Lower lobe of right lung (tissue), 2 donors: ENCODE data around the gene GRK4. TPM values are rescaled to one million over a fixed set of nuclear protein-coding genes. Genes with fewer than 3 reads are reported as not detected.

Experiments used
- ATAC-seq, 2 donors: fragments of 200-7000 bp; cut with Tn5 transposase; one replicate each; pipeline ENCODE4 v1.9.1; 2020 to 2022; ENCODE audit warnings: mild to moderate bottlenecking in 2 of 2, moderate library complexity in 2 of 2
- DNase-seq: peaks from one replicate; pipeline ENCODE4 v3.0.0-alpha.2; 2020
- H3K27ac ChIP-seq: fragments of 200-600 bp; one replicate; pipeline ENCODE4 v1.8.0; 2022
- H3K27me3 ChIP-seq: fragments of 200-600 bp; one replicate; pipeline ENCODE4 v1.8.0; 2022; ENCODE audit warnings: low read depth
- H3K36me3 ChIP-seq: fragments of 200-600 bp; one replicate; pipeline ENCODE4 v1.8.0; 2022; ENCODE audit warnings: mild to moderate bottlenecking
- H3K4me1 ChIP-seq: fragments of 200-600 bp; one replicate; pipeline ENCODE4 v1.8.0; 2022
- H3K4me3 ChIP-seq: fragments of 200-600 bp; one replicate; pipeline ENCODE4 v1.8.0; 2022; ENCODE audit warnings: mild to moderate bottlenecking
- H3K9me3 ChIP-seq: fragments of 200-600 bp; one replicate; pipeline ENCODE4 v1.8.0; 2022
- CTCF ChIP-seq: fragments of 200-600 bp; IDR thresholded peaks from one replicate; pipeline ENCODE4 v1.8.0; 2022; ENCODE audit warnings: antibody characterized with exemption, mild to moderate bottlenecking
- intact Hi-C: fragments of 100-400 bp; cut with DNase I; formaldehyde crosslinking; loops from one replicate; pipeline ENCODE4 v1.11.0; 2022
- total RNA-seq: library from RNA; stranded (reverse); fragmentation: NEBNext Ultra II Directional; extraction: Animal tissue kit (Norgen Biotek cat#: 25700); gene quantifications from one replicate; pipeline ENCODE4 v1.2.1, GENCODE V29; 2021
- donor health status: DM: no; HTN: yes; CAD: no; lungs with severe emphysema.

GRK4 gene
- total RNA-seq, 1 donor from 2014 or later = 7.1 TPM

- DNase-seq (no peak), ATAC-seq (no peak)
- Histone ChIP-seq H3K9me3 (no peaks in the 10 kb centered on the region), H3K27me3 (no peaks in the 10 kb centered on the region), H3K27ac (no peak overlapping the region), H3K4me3 (no peak overlapping the region), H3K4me1 (no peaks in the 10 kb centered on the region), H3K36me3 (no peaks in the 10 kb centered on the region)
- TF ChIP-seq CTCF = no peak
- intact Hi-C loops = no loop called here
Measured at GRCh38 chr4:3021627-3022026, 58.3 kb downstream of the GRK4 start.

GRCh38 chr4:3022112-3022511 lies 58.7 kb downstream of the GRK4 start:
- intact Hi-C loops = no loop called here
- H3K4me3 ChIP-seq = no peak overlapping the region
- no peaks in the 10 kb centered on the region for H3K27me3 ChIP-seq

GRCh38 chr4:3022651-3023050 lies 59.3 kb downstream of the GRK4 start:
- intact Hi-C loops = no loop called here
- H3K36me3 ChIP-seq = no peaks in the 10 kb centered on the region
- no peak for TF ChIP-seq CTCF
- no peaks in the 10 kb centered on the region for H3K4me1 ChIP-seq
- ATAC-seq (no peak), DNase-seq (no peak)
- no peak overlapping the region for H3K27ac ChIP-seq
- H3K9me3 ChIP-seq = no peaks in the 10 kb centered on the region
- no peak overlapping the region for H3K4me3 ChIP-seq
- H3K27me3 ChIP-seq = no peaks in the 10 kb centered on the region

More at GRCh38 chr4:3022112-3022511, 58.7 kb downstream of the GRK4 start:
- Histone ChIP-seq H3K9me3 (no peaks in the 10 kb centered on the region), H3K36me3 (no peaks in the 10 kb centered on the region), H3K4me1 (no peaks in the 10 kb centered on the region), H3K27ac (no peak overlapping the region)
- TF ChIP-seq CTCF = no peak
- ATAC-seq (no peak), DNase-seq (no peak)

- no peak for DNase-seq
- TF ChIP-seq CTCF = no peak
- H3K4me1 ChIP-seq = no peaks in the 10 kb centered on the region
- H3K4me3 ChIP-seq = no peak overlapping the region
- intact Hi-C loops = no loop called here
- H3K27me3 ChIP-seq = no peaks in the 10 kb centered on the region
- H3K27ac ChIP-seq = no peak overlapping the region
- H3K36me3 ChIP-seq = no peaks in the 10 kb centered on the region
- no peak for ATAC-seq
- H3K9me3 ChIP-seq = no peaks in the 10 kb centered on the region
Measured at GRCh38 chr4:3025881-3026280, 62.5 kb downstream of the GRK4 start.

GRCh38 chr4:3026540-3026939 lies 63.2 kb downstream of the GRK4 start:
- no peaks in the 10 kb centered on the region for H3K4me1 ChIP-seq
- TF ChIP-seq CTCF = no peak
- H3K27me3 ChIP-seq = no peaks in the 10 kb centered on the region
- H3K36me3 ChIP-seq = no peaks in the 10 kb centered on the region
- intact Hi-C loops = no loop called here
- no peak overlapping the region for H3K4me3 ChIP-seq
- no peak overlapping the region for H3K27ac ChIP-seq
- ATAC-seq (no peak), DNase-seq (no peak)
- H3K9me3 ChIP-seq = no peaks in the 10 kb centered on the region

- H3K27ac ChIP-seq = no peak overlapping the region
- H3K4me1 ChIP-seq = no peaks in the 10 kb centered on the region
- no peaks in the 10 kb centered on the region for H3K9me3 ChIP-seq
- H3K4me3 ChIP-seq = no peak overlapping the region
- H3K27me3 ChIP-seq = no peaks in the 10 kb centered on the region
- no peaks in the 10 kb centered on the region for H3K36me3 ChIP-seq
- no peak for ATAC-seq
- no peak for TF ChIP-seq CTCF
- intact Hi-C loops = no loop called here
- no peak for DNase-seq
Measured at GRCh38 chr4:3029464-3029863, 66.1 kb downstream of the GRK4 start.
